Calu3 (cell line): ENCODE measurements around the gene P2RX6. TPM values are rescaled to one million over a fixed set of nuclear protein-coding genes. Genes with fewer than 3 reads are reported as not detected.

Experiments used
- BruUV-seq: library from RNA; stranded (reverse); fragments of 400-500 nt; replicated peaks from 2 replicates; lab custom pipeline; 2021; lab: Mats Ljungman, UMichigan
- CTCF ChIA-PET: fragments of 300-600 bp; sonication (Branson Sonifier 250); formaldehyde crosslinking; loops from one replicate; lab custom pipeline; 2022; ENCODE audit warnings: antibody characterized with exemption; lab: Charles Lee
- DNase-seq: peaks from one replicate; pipeline ENCODE4 v3.0.0; 2022
- H3K27ac Mint-ChIP-seq: one replicate; pipeline ENCODE4 v1.8.0; 2022; ENCODE audit warnings: mixed read lengths; ENCODE audit not compliant: unreplicated experiment
- H3K27me3 Mint-ChIP-seq: one replicate; pipeline ENCODE4 v1.8.0; 2022; ENCODE audit warnings: mixed read lengths; ENCODE audit not compliant: unreplicated experiment
- H3K36me3 Mint-ChIP-seq: one replicate; pipeline ENCODE4 v1.8.0; 2022; ENCODE audit warnings: mild to moderate bottlenecking, moderate library complexity, mixed read lengths; ENCODE audit not compliant: insufficient read depth, unreplicated experiment
- H3K4me1 Mint-ChIP-seq: one replicate; pipeline ENCODE4 v1.8.0; 2022; ENCODE audit warnings: mild to moderate bottlenecking, low read depth, mixed read lengths; ENCODE audit not compliant: unreplicated experiment
- H3K4me3 Mint-ChIP-seq: one replicate; pipeline ENCODE4 v1.8.0; 2022; ENCODE audit warnings: mild to moderate bottlenecking, low read depth, moderate library complexity, mixed read lengths; ENCODE audit not compliant: unreplicated experiment
- H3K9me3 Mint-ChIP-seq: one replicate; pipeline ENCODE4 v1.8.0; 2022; ENCODE audit warnings: low read depth, mixed read lengths; ENCODE audit not compliant: unreplicated experiment
- CTCF ChIP-seq: fragments of 200-600 bp; IDR thresholded peaks from one replicate; pipeline ENCODE4 v1.8.0; 2022; ENCODE audit warnings: antibody characterized with exemption; ENCODE audit not compliant: unreplicated experiment
- intact Hi-C: fragments of 100-400 bp; cut with micrococcal nuclease; formaldehyde crosslinking; loops from one replicate; pipeline ENCODE4 v1.10.0; 2022; ENCODE audit not compliant: unreplicated experiment
- total RNA-seq: library from RNA; stranded (reverse); gene quantifications from 2 replicates; pipeline ENCODE4 v1.2.3, GENCODE V29; 2022

The P2RX6 gene
- total RNA-seq, 1 experiment from 2014 or later = 0.26 TPM

GRCh38 chr22:21028277-21029251, 13.6 kb downstream of the P2RX6 start:
- Mint-ChIP-seq H3K4me3 (no peak overlapping the region), H3K4me1 (no peaks in the 10 kb centered on the region), H3K27ac (no peak overlapping the region), H3K36me3 (peaks cover 5% of the 10 kb centered on the region), H3K27me3 (peaks cover 49% of the 10 kb centered on the region), H3K9me3 (no peaks in the 10 kb centered on the region)
- BruUV-seq = no TSS peak
- CTCF ChIA-PET = no interaction called here
- DNase-seq = no peak
- no peak for TF ChIP-seq CTCF
- intact Hi-C loops = no loop called here

- BruUV-seq = no TSS peak
- CTCF ChIA-PET = no interaction called here
- no peak overlapping the region for H3K27ac Mint-ChIP-seq
Observed at GRCh38 chr22:21029486-21030025, 14.6 kb downstream of the P2RX6 start.

GRCh38 chr22:21030032-21030431, 15.1 kb downstream of the P2RX6 start:
- Mint-ChIP-seq H3K36me3 (peaks cover 5% of the 10 kb centered on the region), H3K27me3 (peaks cover 55% of the 10 kb centered on the region), H3K4me1 (no peaks in the 10 kb centered on the region), H3K27ac (no peak overlapping the region), H3K9me3 (no peaks in the 10 kb centered on the region), H3K4me3 (no peak overlapping the region)
- CTCF ChIA-PET = no interaction called here
- intact Hi-C loops = no loop called here
- no peak for DNase-seq
- no TSS peak for BruUV-seq
- no peak for TF ChIP-seq CTCF

More at GRCh38 chr22:21029486-21030025, 14.6 kb downstream of the P2RX6 start:
- no peak for DNase-seq
- Mint-ChIP-seq H3K4me1 (no peaks in the 10 kb centered on the region), H3K9me3 (no peaks in the 10 kb centered on the region), H3K4me3 (no peak overlapping the region), H3K36me3 (peaks cover 5% of the 10 kb centered on the region), H3K27me3 (peaks cover 55% of the 10 kb centered on the region)
- TF ChIP-seq CTCF = no peak
- intact Hi-C loops = no loop called here

GRCh38 chr22:21030621-21031544, 15.9 kb downstream of the P2RX6 start:
- no TSS peak for BruUV-seq
- Mint-ChIP-seq H3K4me3 (peak overlapping the region; percentile 61), H3K4me1 (no peaks in the 10 kb centered on the region), H3K36me3 (peaks cover 2% of the 10 kb centered on the region), H3K27ac (no peak overlapping the region), H3K9me3 (no peaks in the 10 kb centered on the region), H3K27me3 (peaks cover 55% of the 10 kb centered on the region)
- CTCF ChIA-PET = no interaction called here
- no peak for TF ChIP-seq CTCF
- no peak for DNase-seq
- intact Hi-C loops = no loop called here
